GM19397 (cell line): Measurements from ENCODE around the gene ZNF621.
"Not testable (repeated sequence)": the region's sequence is repeated elsewhere in the genome, so short reads cannot be mapped to it uniquely, and the experiment has no call there.

Experiments used
- ATAC-seq: cut with Tn5 transposase; IDR thresholded peaks from one replicate; pipeline ENCODE4 v1.9.1; 2021; ENCODE audit warnings: mild to moderate bottlenecking, moderate library complexity; ENCODE audit not compliant: unreplicated experiment

ZNF621 gene

GRCh38 chr3:40534283-40534682 lies 9.5 kb downstream of the ZNF621 start:
- no peak for ATAC-seq

- ATAC-seq, result no peak
Measured at GRCh38 chr3:40546816-40547215, 22.1 kb downstream of the ZNF621 start.

GRCh38 chr3:40550167-40550566 lies 25.4 kb downstream of the ZNF621 start:
- ATAC-seq, result no peak

GRCh38 chr3:40557575-40558161 lies 32.9 kb downstream of the ZNF621 start:
- no peak for ATAC-seq

GRCh38 chr3:40562482-40562881 lies 37.7 kb downstream of the ZNF621 start:
- not testable (repeated sequence) for ATAC-seq

- ATAC-seq, result not testable (repeated sequence)
Measured at GRCh38 chr3:40565629-40566028, 40.9 kb downstream of the ZNF621 start.

- ATAC-seq, result no peak
Measured at GRCh38 chr3:40566694-40567093, 41.9 kb downstream of the ZNF621 start.

- ATAC-seq, result no peak
Measured at GRCh38 chr3:40572588-40572987, 47.8 kb downstream of the ZNF621 start.

- ATAC-seq, result no peak
Measured at GRCh38 chr3:40574050-40574449, 49.3 kb downstream of the ZNF621 start.

- no peak for ATAC-seq
Measured at GRCh38 chr3:40574661-40575060, 49.9 kb downstream of the ZNF621 start.

GRCh38 chr3:40576396-40576795 lies 51.6 kb downstream of the ZNF621 start:
- no peak for ATAC-seq

GRCh38 chr3:40580494-40581091 lies 55.8 kb downstream of the ZNF621 start:
- ATAC-seq, result peak; percentile 50

- no peak for ATAC-seq
Measured at GRCh38 chr3:40581166-40581565, 56.4 kb downstream of the ZNF621 start.

- ATAC-seq, result no peak
Measured at GRCh38 chr3:40582401-40583027, 57.8 kb downstream of the ZNF621 start.

- no peak for ATAC-seq
Measured at GRCh38 chr3:40583691-40584090, 58.9 kb downstream of the ZNF621 start.

- ATAC-seq, result peak; percentile 62
Measured at GRCh38 chr3:40584625-40585189, 59.9 kb downstream of the ZNF621 start.

- no peak for ATAC-seq
Measured at GRCh38 chr3:40585381-40586016, 60.7 kb downstream of the ZNF621 start.

GRCh38 chr3:40586901-40587300 lies 62.1 kb downstream of the ZNF621 start:
- ATAC-seq, result no peak

- no peak for ATAC-seq
Measured at GRCh38 chr3:40588406-40588805, 63.6 kb downstream of the ZNF621 start.
